ENCODE measurements around the gene PAX2. TPM values are rescaled to one million over a fixed set of nuclear protein-coding genes. Genes with fewer than 3 reads are reported as not detected.

Gene PAX2
- total and polyA plus RNA-seq, 12 donors = 0.07 to 0.25 (median 0.10) TPM; not detected in 8

- Histone ChIP-seq H3K27me3 (no peaks in the 10 kb centered on the region), H3K9me3 (replicated peaks in 1 of 3) (no peaks in the 10 kb centered on the region), H3K4me3 (no peak overlapping the region), H3K4me1 (replicated peaks in 1 of 2) (no peaks in the 10 kb centered on the region), H3K27ac (no peak overlapping the region), H3K36me3 (replicated peaks in 1 of 2) (no peaks in the 10 kb centered on the region)
- intact Hi-C loops (cut with DNase I) = no loop called here
- no peak for DNase-seq
- WGBS, 4 donors = 80 to 90% (median 85%) methylated on average over 3 of the region's 3 CpGs
- no peak for TF ChIP-seq CTCF (IDR thresholded peaks at IDR 0.05)
- TF ChIP-seq POLR2A (IDR thresholded peaks at IDR 0.05) = no peak
Observed at GRCh38 chr10:100784126-100784525, 38.7 kb downstream of the PAX2 start.

- Histone ChIP-seq H3K36me3 (replicated peaks in 1 of 2) (no peaks in the 10 kb centered on the region), H3K4me3 (no peak overlapping the region), H3K27me3 (no peaks in the 10 kb centered on the region), H3K9me3 (replicated peaks in 1 of 3) (no peaks in the 10 kb centered on the region), H3K4me1 (replicated peaks in 1 of 2) (no peaks in the 10 kb centered on the region), H3K27ac (no peak overlapping the region)
- intact Hi-C loops (cut with DNase I) = no loop called here
- no peak for TF ChIP-seq POLR2A (IDR thresholded peaks at IDR 0.05)
- no peak for TF ChIP-seq CTCF (IDR thresholded peaks at IDR 0.05)
- DNase-seq = no peak
- 86 to 93% (median 88%) methylated on average over 6 of the region's 6 CpGs for WGBS, 4 donors
Observed at GRCh38 chr10:100786591-100786990, 41.2 kb downstream of the PAX2 start.

- no peak for TF ChIP-seq POLR2A (IDR thresholded peaks at IDR 0.05)
- TF ChIP-seq CTCF (IDR thresholded peaks at IDR 0.05) = no peak
- intact Hi-C loops (cut with DNase I) = no loop called here
- H3K9me3 ChIP-seq (replicated peaks in 1 of 3) = no peaks in the 10 kb centered on the region
- H3K4me3 ChIP-seq = no peak overlapping the region
- H3K27me3 ChIP-seq = no peaks in the 10 kb centered on the region
- no peak for DNase-seq
- WGBS, 4 donors = 64 to 67% (median 64%) methylated on average over 18 of the region's 18 CpGs
- no peak overlapping the region for H3K27ac ChIP-seq
- no peaks in the 10 kb centered on the region for H3K36me3 ChIP-seq (replicated peaks in 1 of 2)
- H3K4me1 ChIP-seq (replicated peaks in 1 of 2) = no peaks in the 10 kb centered on the region
Observed at GRCh38 chr10:100788002-100788903, 42.9 kb downstream of the PAX2 start.

GRCh38 chr10:100790761-100791208 is 45.4 kb downstream of the PAX2 start:
- no peak for DNase-seq
- 53 to 71% (median 65%) methylated on average over 3 to 7 of the region's 7 CpGs for WGBS, 4 donors

More at GRCh38 chr10:100790761-100791208, 45.4 kb downstream of the PAX2 start:
- H3K4me3 ChIP-seq = no peak overlapping the region
- H3K27me3 ChIP-seq = no peaks in the 10 kb centered on the region
- intact Hi-C loops (cut with DNase I) = no loop called here
- H3K27ac ChIP-seq = no peak overlapping the region
- H3K36me3 ChIP-seq (replicated peaks in 1 of 2) = no peaks in the 10 kb centered on the region
- no peaks in the 10 kb centered on the region for H3K9me3 ChIP-seq (replicated peaks in 1 of 3)
- TF ChIP-seq CTCF (IDR thresholded peaks at IDR 0.05) (no peak), POLR2A (IDR thresholded peaks at IDR 0.05) (no peak)
- no peaks in the 10 kb centered on the region for H3K4me1 ChIP-seq (replicated peaks in 1 of 2)

Measured in adrenal gland (tissue), 12 donors.